ENCODE data around the gene DDX10.
"Not testable (repeated sequence)": the region's sequence is repeated elsewhere in the genome, so short reads cannot be mapped to it uniquely, and the experiment has no call there.

The DDX10 gene

GRCh38 chr11:108819957-108820356 is 155.1 kb downstream of the DDX10 start:
- H3K36me3 ChIP-seq (ENCODE audit: insufficient read depth, low read length): no peaks in the 10 kb centered on the region
- no peak overlapping the region for H3K4me3 ChIP-seq (ENCODE audit: low read depth, low read length)
- H3K27ac ChIP-seq (ENCODE audit: low read depth, low read length): no peak overlapping the region
- no peak overlapping the region for H2AFZ ChIP-seq (ENCODE audit: low read length, unreplicated experiment)
- H3K27me3 ChIP-seq (ENCODE audit: insufficient read depth, low read length): no peaks in the 10 kb centered on the region
- H3K79me2 ChIP-seq (ENCODE audit: control insufficient read depth, insufficient read depth, low read length, unreplicated experiment): peaks cover 4% of the 10 kb centered on the region
- peaks cover 8% of the 10 kb centered on the region for H3K4me1 ChIP-seq (ENCODE audit: control insufficient read depth, insufficient read depth, low read length, unreplicated experiment)

GRCh38 chr11:108823960-108824359 is 159.1 kb downstream of the DDX10 start:
- H3K79me2 ChIP-seq (ENCODE audit: control insufficient read depth, insufficient read depth, low read length, unreplicated experiment); H3K4me3 ChIP-seq (ENCODE audit: low read depth, low read length); H3K27me3 ChIP-seq (ENCODE audit: insufficient read depth, low read length); H3K36me3 ChIP-seq (ENCODE audit: insufficient read depth, low read length); H3K27ac ChIP-seq (ENCODE audit: low read depth, low read length); H2AFZ ChIP-seq (ENCODE audit: low read length, unreplicated experiment): not testable (repeated sequence)
- H3K4me1 ChIP-seq (ENCODE audit: control insufficient read depth, insufficient read depth, low read length, unreplicated experiment): peaks cover 13% of the 10 kb centered on the region

GRCh38 chr11:108824545-108824944 is 159.7 kb downstream of the DDX10 start:
- no peak overlapping the region for H2AFZ ChIP-seq (ENCODE audit: low read length, unreplicated experiment)
- no peaks in the 10 kb centered on the region for H3K79me2 ChIP-seq (ENCODE audit: control insufficient read depth, insufficient read depth, low read length, unreplicated experiment)
- peaks cover 13% of the 10 kb centered on the region for H3K4me1 ChIP-seq (ENCODE audit: control insufficient read depth, insufficient read depth, low read length, unreplicated experiment)
- H3K27ac ChIP-seq (ENCODE audit: low read depth, low read length): no peak overlapping the region
- H3K36me3 ChIP-seq (ENCODE audit: insufficient read depth, low read length): no peaks in the 10 kb centered on the region
- no peaks in the 10 kb centered on the region for H3K27me3 ChIP-seq (ENCODE audit: insufficient read depth, low read length)
- no peak overlapping the region for H3K4me3 ChIP-seq (ENCODE audit: low read depth, low read length)

DNA sequence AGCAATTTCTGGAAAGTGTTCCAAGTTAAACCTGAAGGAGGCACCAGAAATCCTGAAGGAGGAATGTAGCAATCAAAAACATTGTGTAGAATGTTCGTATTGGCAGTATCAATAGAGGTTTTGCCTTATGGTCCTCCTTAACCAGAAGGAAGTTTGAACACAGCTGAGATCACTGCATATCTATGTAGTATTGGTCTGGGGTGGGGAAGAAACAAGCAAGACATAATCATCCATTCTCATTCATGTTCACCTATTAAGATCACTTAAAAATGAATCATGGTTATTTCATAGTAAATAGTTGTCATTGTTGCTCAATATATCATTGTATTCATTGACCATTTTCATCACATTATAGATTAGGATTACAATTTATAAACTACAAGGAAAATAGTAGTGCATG is 160.5 kb downstream of the DDX10 start:
- Histone ChIP-seq H3K36me3 (ENCODE audit: insufficient read depth, low read length) (no peaks in the 10 kb centered on the region), H3K27me3 (ENCODE audit: insufficient read depth, low read length) (no peaks in the 10 kb centered on the region), H3K27ac (ENCODE audit: low read depth, low read length) (no peak overlapping the region), H3K4me1 (ENCODE audit: control insufficient read depth, insufficient read depth, low read length, unreplicated experiment) (peaks cover 13% of the 10 kb centered on the region), H3K79me2 (ENCODE audit: control insufficient read depth, insufficient read depth, low read length, unreplicated experiment) (peaks cover 2% of the 10 kb centered on the region), H3K4me3 (ENCODE audit: low read depth, low read length) (no peak overlapping the region), H2AFZ (ENCODE audit: low read length, unreplicated experiment) (no peak overlapping the region)

GRCh38 chr11:108826136-108826535 is 161.3 kb downstream of the DDX10 start:
- Histone ChIP-seq H3K4me1 (ENCODE audit: control insufficient read depth, insufficient read depth, low read length, unreplicated experiment) (peaks cover 13% of the 10 kb centered on the region), H3K79me2 (ENCODE audit: control insufficient read depth, insufficient read depth, low read length, unreplicated experiment) (peaks cover 3% of the 10 kb centered on the region), H3K27ac (ENCODE audit: low read depth, low read length) (no peak overlapping the region), H3K27me3 (ENCODE audit: insufficient read depth, low read length) (no peaks in the 10 kb centered on the region), H3K4me3 (ENCODE audit: low read depth, low read length) (no peak overlapping the region), H3K36me3 (ENCODE audit: insufficient read depth, low read length) (no peaks in the 10 kb centered on the region), H2AFZ (ENCODE audit: low read length, unreplicated experiment) (no peak overlapping the region)

DNA sequence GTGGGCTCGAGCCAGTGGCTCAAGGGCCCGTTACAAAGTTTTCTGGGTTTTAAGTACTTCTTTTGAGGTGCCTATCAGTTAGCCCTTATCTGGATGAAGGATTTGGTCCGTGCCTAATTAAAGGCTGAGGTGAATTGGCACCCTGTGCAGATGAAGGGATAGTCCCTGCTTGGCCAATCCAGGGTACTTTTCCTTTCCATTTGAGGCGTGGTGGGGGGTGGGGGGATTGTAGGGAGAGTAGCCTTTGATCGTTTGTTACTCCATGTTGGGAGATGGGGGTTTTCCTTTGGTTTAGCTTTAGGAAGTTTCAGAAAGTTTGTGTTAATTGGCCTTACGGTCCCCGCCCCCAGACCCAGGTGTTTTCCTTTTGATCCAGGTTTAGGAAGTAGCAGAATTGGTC is 170.8 kb downstream of the DDX10 start:
- peaks cover 3% of the 10 kb centered on the region for H3K79me2 ChIP-seq (ENCODE audit: control insufficient read depth, insufficient read depth, low read length, unreplicated experiment)
- H3K27ac ChIP-seq (ENCODE audit: low read depth, low read length): no peak overlapping the region

GRCh38 chr11:108836541-108836940 is 171.7 kb downstream of the DDX10 start:
- no peaks in the 10 kb centered on the region; the same call in 1 of the 2 replicates for H3K36me3 ChIP-seq (ENCODE audit: insufficient read depth, low read length)
- no peaks in the 10 kb centered on the region for H3K27me3 ChIP-seq (ENCODE audit: insufficient read depth, low read length)
- H3K27ac ChIP-seq (ENCODE audit: low read depth, low read length): no peak overlapping the region
- no peak overlapping the region for H3K4me3 ChIP-seq (ENCODE audit: low read depth, low read length)
- H3K79me2 ChIP-seq (ENCODE audit: control insufficient read depth, insufficient read depth, low read length, unreplicated experiment): peaks cover 3% of the 10 kb centered on the region
- no peaks in the 10 kb centered on the region for H3K4me1 ChIP-seq (ENCODE audit: control insufficient read depth, insufficient read depth, low read length, unreplicated experiment)
- H2AFZ ChIP-seq (ENCODE audit: low read length, unreplicated experiment): no peak overlapping the region

More for the DNA sequence above, 170.8 kb downstream of the DDX10 start:
- Histone ChIP-seq H3K4me3 (ENCODE audit: low read depth, low read length) (no peak overlapping the region), H3K4me1 (ENCODE audit: control insufficient read depth, insufficient read depth, low read length, unreplicated experiment) (no peaks in the 10 kb centered on the region), H3K36me3 (ENCODE audit: insufficient read depth, low read length) (no peaks in the 10 kb centered on the region; the same call in 1 of the 2 replicates), H2AFZ (ENCODE audit: low read length, unreplicated experiment) (no peak overlapping the region), H3K27me3 (ENCODE audit: insufficient read depth, low read length) (no peaks in the 10 kb centered on the region)

DNA sequence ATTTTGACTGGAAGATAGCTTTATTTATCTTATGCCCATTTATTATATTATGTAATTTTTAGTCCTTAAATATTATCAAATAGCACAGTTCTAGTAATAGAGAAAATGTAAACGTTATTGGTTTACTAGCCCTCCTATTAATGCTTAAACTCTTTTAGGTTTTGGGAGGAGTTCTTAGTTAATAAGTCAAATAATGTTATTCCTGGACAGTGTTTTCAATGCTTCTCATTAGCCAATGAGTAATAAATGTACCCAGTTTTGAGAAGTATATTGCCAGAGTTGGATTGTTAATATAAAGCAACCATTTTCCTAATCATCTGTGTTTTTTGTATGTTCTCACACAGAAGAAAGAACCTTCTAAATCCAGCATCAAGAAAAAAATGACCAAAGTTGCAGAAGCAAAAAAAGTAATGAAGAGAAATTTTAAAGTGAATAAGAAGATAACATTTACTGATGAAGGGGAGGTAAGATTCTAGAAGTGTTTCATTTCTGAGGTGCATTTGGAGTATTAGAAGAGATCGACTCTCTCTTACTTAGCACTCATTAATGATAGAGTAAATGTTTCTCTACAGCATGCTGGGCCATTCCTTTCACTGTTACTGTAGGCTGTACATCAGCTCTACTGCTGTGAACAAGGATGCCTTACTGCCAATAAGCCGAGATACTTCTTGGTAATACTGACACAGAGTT is 173.4 kb downstream of the DDX10 start:
- Histone ChIP-seq H3K4me3 (ENCODE audit: low read depth, low read length) (no peak overlapping the region), H3K27me3 (ENCODE audit: insufficient read depth, low read length) (no peaks in the 10 kb centered on the region), H3K36me3 (ENCODE audit: insufficient read depth, low read length) (no peaks in the 10 kb centered on the region; the same call in 1 of the 2 replicates), H3K79me2 (ENCODE audit: control insufficient read depth, insufficient read depth, low read length, unreplicated experiment) (peaks cover 3% of the 10 kb centered on the region), H3K27ac (ENCODE audit: low read depth, low read length) (no peak overlapping the region), H2AFZ (ENCODE audit: low read length, unreplicated experiment) (no peak overlapping the region), H3K4me1 (ENCODE audit: control insufficient read depth, insufficient read depth, low read length, unreplicated experiment) (no peaks in the 10 kb centered on the region)

GRCh38 chr11:108838792-108839105 is 173.9 kb downstream of the DDX10 start:
- Histone ChIP-seq H3K36me3 (ENCODE audit: insufficient read depth, low read length) (no peaks in the 10 kb centered on the region; the same call in 1 of the 2 replicates), H2AFZ (ENCODE audit: low read length, unreplicated experiment) (no peak overlapping the region), H3K4me1 (ENCODE audit: control insufficient read depth, insufficient read depth, low read length, unreplicated experiment) (no peaks in the 10 kb centered on the region), H3K4me3 (ENCODE audit: low read depth, low read length) (no peak overlapping the region), H3K27ac (ENCODE audit: low read depth, low read length) (no peak overlapping the region), H3K27me3 (ENCODE audit: insufficient read depth, low read length) (no peaks in the 10 kb centered on the region), H3K79me2 (ENCODE audit: control insufficient read depth, insufficient read depth, low read length, unreplicated experiment) (peaks cover 3% of the 10 kb centered on the region)

- no peaks in the 10 kb centered on the region for H3K27me3 ChIP-seq (ENCODE audit: insufficient read depth, low read length)
Measured at GRCh38 chr11:108846009-108846408, 181.1 kb downstream of the DDX10 start.

GRCh38 chr11:108847298-108847990 is 182.6 kb downstream of the DDX10 start:
- no peak overlapping the region for H2AFZ ChIP-seq (ENCODE audit: low read length, unreplicated experiment)
- H3K79me2 ChIP-seq (ENCODE audit: control insufficient read depth, insufficient read depth, low read length, unreplicated experiment): no peaks in the 10 kb centered on the region

More at GRCh38 chr11:108846009-108846408, 181.1 kb downstream of the DDX10 start:
- no peaks in the 10 kb centered on the region for H3K4me1 ChIP-seq (ENCODE audit: control insufficient read depth, insufficient read depth, low read length, unreplicated experiment)
- no peaks in the 10 kb centered on the region for H3K36me3 ChIP-seq (ENCODE audit: insufficient read depth, low read length)
- H3K27ac ChIP-seq (ENCODE audit: low read depth, low read length): no peak overlapping the region
- H3K79me2 ChIP-seq (ENCODE audit: control insufficient read depth, insufficient read depth, low read length, unreplicated experiment): no peaks in the 10 kb centered on the region
- no peak overlapping the region for H3K4me3 ChIP-seq (ENCODE audit: low read depth, low read length)
- no peak overlapping the region for H2AFZ ChIP-seq (ENCODE audit: low read length, unreplicated experiment)

More at GRCh38 chr11:108847298-108847990, 182.6 kb downstream of the DDX10 start:
- H3K36me3 ChIP-seq (ENCODE audit: insufficient read depth, low read length): no peaks in the 10 kb centered on the region
- H3K4me1 ChIP-seq (ENCODE audit: control insufficient read depth, insufficient read depth, low read length, unreplicated experiment): no peaks in the 10 kb centered on the region
- H3K27me3 ChIP-seq (ENCODE audit: insufficient read depth, low read length): no peaks in the 10 kb centered on the region
- no peak overlapping the region for H3K27ac ChIP-seq (ENCODE audit: low read depth, low read length)
- no peak overlapping the region for H3K4me3 ChIP-seq (ENCODE audit: low read depth, low read length)

All from ACC112 (cell line).